HL-60 (cell line): ENCODE data around the gene SMIM38.

Source experiments
- DNase-seq, 2 experiments: peaks; one replicate each; pipeline ENCODE4 v3.0.0-alpha.2; 2010 to 2020; ENCODE audit warnings: low read depth in 1 of 2, low spot score in 1 of 2
- H3K27ac ChIP-seq: fragments of 250-450 bp; sonication (Bioruptor Pico); replicated peaks from 2 replicates; pipeline ENCODE4 v1.5.1; 2020; ENCODE audit warnings: mild to moderate bottlenecking, moderate library complexity
- H3K27me3 ChIP-seq: fragments of 250-450 bp; sonication (Bioruptor Pico); 2 replicates; pipeline ENCODE4 v1.5.1; 2021; ENCODE audit warnings: mild to moderate bottlenecking, moderate library complexity; ENCODE audit not compliant: insufficient read depth, poor library complexity, severe bottlenecking
- H3K4me3 ChIP-seq: replicated peaks from 2 replicates; pipeline ENCODE4 v1.5.1; 2011; ENCODE audit warnings: mild to moderate bottlenecking, control low read depth, low read length; ENCODE audit not compliant: insufficient read depth
- GABPA ChIP-seq: IDR thresholded peaks from 2 replicates; pipeline ENCODE4 v1.6.1; 2012; ENCODE audit warnings: low read depth
- POLR2AphosphoS5 ChIP-seq: IDR thresholded peaks from 2 replicates; pipeline ENCODE4 v1.6.1; 2012; ENCODE audit warnings: low read depth
- SPI1 ChIP-seq: IDR thresholded peaks from 2 replicates; pipeline ENCODE4 v1.6.1; 2012; ENCODE audit warnings: low read depth, mild to moderate bottlenecking, borderline replicate concordance
- TF ChIP-seq, protein P1 (sequence below): IDR thresholded peaks from 2 replicates; pipeline ENCODE4 v1.6.1; 2012; ENCODE audit warnings: low read depth; ENCODE audit not compliant: insufficient replicate concordance
- TF ChIP-seq, protein P2 (sequence below): IDR thresholded peaks from one replicate; pipeline ENCODE4 v1.5.1; 2011; ENCODE audit warnings: low read length, control low read depth, inconsistent platforms; ENCODE audit not compliant: insufficient read depth

The SMIM38 gene

GRCh38 chr11:69178819-69179482, 23.2 kb downstream of the SMIM38 start:
- H3K4me3 ChIP-seq: no peak overlapping the region
- DNase-seq: no peak
- no peak overlapping the region for H3K27ac ChIP-seq
- H3K27me3 ChIP-seq: no peaks in the 10 kb centered on the region
- TF ChIP-seq GABPA (no peak), SPI1 (no peak), POLR2AphosphoS5 (no peak)
- TF ChIP-seq, protein P1, sequence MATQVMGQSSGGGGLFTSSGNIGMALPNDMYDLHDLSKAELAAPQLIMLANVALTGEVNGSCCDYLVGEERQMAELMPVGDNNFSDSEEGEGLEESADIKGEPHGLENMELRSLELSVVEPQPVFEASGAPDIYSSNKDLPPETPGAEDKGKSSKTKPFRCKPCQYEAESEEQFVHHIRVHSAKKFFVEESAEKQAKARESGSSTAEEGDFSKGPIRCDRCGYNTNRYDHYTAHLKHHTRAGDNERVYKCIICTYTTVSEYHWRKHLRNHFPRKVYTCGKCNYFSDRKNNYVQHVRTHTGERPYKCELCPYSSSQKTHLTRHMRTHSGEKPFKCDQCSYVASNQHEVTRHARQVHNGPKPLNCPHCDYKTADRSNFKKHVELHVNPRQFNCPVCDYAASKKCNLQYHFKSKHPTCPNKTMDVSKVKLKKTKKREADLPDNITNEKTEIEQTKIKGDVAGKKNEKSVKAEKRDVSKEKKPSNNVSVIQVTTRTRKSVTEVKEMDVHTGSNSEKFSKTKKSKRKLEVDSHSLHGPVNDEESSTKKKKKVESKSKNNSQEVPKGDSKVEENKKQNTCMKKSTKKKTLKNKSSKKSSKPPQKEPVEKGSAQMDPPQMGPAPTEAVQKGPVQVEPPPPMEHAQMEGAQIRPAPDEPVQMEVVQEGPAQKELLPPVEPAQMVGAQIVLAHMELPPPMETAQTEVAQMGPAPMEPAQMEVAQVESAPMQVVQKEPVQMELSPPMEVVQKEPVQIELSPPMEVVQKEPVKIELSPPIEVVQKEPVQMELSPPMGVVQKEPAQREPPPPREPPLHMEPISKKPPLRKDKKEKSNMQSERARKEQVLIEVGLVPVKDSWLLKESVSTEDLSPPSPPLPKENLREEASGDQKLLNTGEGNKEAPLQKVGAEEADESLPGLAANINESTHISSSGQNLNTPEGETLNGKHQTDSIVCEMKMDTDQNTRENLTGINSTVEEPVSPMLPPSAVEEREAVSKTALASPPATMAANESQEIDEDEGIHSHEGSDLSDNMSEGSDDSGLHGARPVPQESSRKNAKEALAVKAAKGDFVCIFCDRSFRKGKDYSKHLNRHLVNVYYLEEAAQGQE: no peak
- TF ChIP-seq, protein P2, sequence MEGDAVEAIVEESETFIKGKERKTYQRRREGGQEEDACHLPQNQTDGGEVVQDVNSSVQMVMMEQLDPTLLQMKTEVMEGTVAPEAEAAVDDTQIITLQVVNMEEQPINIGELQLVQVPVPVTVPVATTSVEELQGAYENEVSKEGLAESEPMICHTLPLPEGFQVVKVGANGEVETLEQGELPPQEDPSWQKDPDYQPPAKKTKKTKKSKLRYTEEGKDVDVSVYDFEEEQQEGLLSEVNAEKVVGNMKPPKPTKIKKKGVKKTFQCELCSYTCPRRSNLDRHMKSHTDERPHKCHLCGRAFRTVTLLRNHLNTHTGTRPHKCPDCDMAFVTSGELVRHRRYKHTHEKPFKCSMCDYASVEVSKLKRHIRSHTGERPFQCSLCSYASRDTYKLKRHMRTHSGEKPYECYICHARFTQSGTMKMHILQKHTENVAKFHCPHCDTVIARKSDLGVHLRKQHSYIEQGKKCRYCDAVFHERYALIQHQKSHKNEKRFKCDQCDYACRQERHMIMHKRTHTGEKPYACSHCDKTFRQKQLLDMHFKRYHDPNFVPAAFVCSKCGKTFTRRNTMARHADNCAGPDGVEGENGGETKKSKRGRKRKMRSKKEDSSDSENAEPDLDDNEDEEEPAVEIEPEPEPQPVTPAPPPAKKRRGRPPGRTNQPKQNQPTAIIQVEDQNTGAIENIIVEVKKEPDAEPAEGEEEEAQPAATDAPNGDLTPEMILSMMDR: no peak

GRCh38 chr11:69180226-69180625, 24.5 kb downstream of the SMIM38 start:
- TF ChIP-seq, protein P2: no peak
- TF ChIP-seq SPI1 (no peak), POLR2AphosphoS5 (no peak), GABPA (no peak)
- TF ChIP-seq, protein P1: no peak
- Histone ChIP-seq H3K4me3 (no peak overlapping the region), H3K27ac (no peak overlapping the region), H3K27me3 (no peaks in the 10 kb centered on the region)
- no peak for DNase-seq

DNA sequence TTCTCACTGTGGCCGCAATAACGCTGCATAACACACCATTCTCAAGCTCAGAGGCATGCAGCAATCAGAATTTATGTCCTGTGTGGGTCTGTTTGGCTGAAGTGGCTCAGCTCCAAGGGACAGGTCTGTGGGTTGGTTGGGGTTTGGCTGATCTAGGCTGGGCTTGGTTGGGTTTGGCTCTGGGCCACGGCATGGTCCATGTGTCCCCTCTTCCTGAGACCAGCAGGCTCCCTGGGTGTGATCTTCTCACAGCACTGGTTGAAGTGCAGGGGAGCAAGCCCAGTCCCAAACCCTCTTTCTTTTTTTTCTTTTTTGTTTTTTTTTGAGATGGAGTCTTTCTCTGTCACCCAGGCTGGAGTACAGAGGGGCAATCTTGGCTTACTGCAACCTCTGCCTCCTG, 25.0 kb downstream of the SMIM38 start:
- no peak for DNase-seq

More for the DNA sequence above, 25.0 kb downstream of the SMIM38 start:
- Histone ChIP-seq H3K4me3 (no peak overlapping the region), H3K27ac (no peak overlapping the region), H3K27me3 (no peaks in the 10 kb centered on the region)
- TF ChIP-seq, protein P1: no peak
- no peak for TF ChIP-seq GABPA
- no peak for TF ChIP-seq POLR2AphosphoS5
- TF ChIP-seq, protein P2: no peak
- TF ChIP-seq SPI1: no peak
